Skeletal muscle satellite cell (primary cell): Measurements from ENCODE around the gene LETM1.

Source experiments
- H3K27me3 ChIP-seq: 2 replicates; pipeline ENCODE4 v1.7.0; 2013; ENCODE audit warnings: low read length; ENCODE audit not compliant: control insufficient read depth, insufficient read depth
- H3K36me3 ChIP-seq: 2 replicates; pipeline ENCODE4 v1.7.0; 2013; ENCODE audit warnings: mild to moderate bottlenecking, control low read depth, low read length; ENCODE audit not compliant: insufficient read depth
- H3K4me1 ChIP-seq: 2 replicates; pipeline ENCODE4 v1.7.0; 2013; ENCODE audit warnings: low read length; ENCODE audit not compliant: control insufficient read depth, insufficient read depth
- H3K4me2 ChIP-seq: 2 replicates; pipeline ENCODE4 v1.7.0; 2013; ENCODE audit warnings: mild to moderate bottlenecking, low read length
- H3K4me3 ChIP-seq: 2 replicates; pipeline ENCODE4 v1.7.0; 2013; ENCODE audit warnings: low read length
- H3K9ac ChIP-seq: 2 replicates; pipeline ENCODE4 v1.7.0; 2013; ENCODE audit warnings: mild to moderate bottlenecking, low read depth, low read length, moderate library complexity
- H3K9me3 ChIP-seq: replicated peaks from 2 replicates; pipeline ENCODE4 v1.7.0; 2013; ENCODE audit warnings: mild to moderate bottlenecking, control low read depth, low read length

Gene LETM1

DNA sequence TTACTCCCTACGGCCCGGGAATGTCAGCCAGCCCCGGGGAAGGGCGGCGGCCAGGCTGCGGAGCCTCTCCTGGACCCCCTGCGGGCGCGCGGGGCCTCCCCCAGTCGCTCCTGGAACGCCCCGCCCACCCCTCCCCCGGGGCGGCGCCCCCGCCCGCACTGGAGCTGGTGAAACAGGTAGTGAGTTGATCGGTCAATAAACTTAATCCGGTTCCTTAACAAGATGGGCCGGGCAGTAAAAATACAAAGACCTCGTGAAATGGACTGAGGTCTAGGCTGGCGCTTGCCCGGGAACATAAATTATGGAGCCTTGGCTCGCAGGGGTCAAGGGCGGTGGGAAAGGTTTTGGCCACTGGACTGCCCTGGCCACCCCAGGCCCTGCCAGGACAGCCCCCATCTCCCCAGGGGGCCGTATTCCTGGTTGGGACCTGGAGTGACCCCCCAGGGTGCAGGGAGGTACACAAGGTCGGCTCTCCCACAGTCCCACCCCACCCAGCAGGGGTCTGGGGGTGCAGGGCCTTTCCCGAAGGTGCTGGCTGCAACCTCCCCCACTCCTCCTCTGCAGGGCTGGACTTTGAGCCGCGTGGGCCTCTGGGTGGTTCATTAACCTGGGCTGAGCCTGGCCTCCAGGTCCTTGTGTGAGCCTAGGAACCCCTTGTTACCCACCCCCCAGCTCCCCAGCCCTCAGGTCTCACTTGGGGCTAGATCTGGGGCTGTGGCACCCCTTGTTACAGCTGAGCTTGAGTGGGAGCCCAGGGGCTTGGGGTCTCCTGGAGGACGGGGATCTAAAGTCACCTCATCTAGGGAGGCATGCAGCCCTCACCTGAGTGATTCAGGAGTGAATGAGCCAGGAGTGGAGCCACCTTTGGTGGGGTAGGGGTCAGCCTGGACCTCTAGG, 60.4 kb downstream of the LETM1 start:
- Histone ChIP-seq H3K4me3 (no peak overlapping the region), H3K27me3 (peaks cover 38% of the 10 kb centered on the region), H3K9me3 (no peaks in the 10 kb centered on the region), H3K4me2 (no peak overlapping the region), H3K9ac (no peak overlapping the region), H3K36me3 (no peaks in the 10 kb centered on the region), H3K4me1 (peaks cover 7% of the 10 kb centered on the region)

DNA sequence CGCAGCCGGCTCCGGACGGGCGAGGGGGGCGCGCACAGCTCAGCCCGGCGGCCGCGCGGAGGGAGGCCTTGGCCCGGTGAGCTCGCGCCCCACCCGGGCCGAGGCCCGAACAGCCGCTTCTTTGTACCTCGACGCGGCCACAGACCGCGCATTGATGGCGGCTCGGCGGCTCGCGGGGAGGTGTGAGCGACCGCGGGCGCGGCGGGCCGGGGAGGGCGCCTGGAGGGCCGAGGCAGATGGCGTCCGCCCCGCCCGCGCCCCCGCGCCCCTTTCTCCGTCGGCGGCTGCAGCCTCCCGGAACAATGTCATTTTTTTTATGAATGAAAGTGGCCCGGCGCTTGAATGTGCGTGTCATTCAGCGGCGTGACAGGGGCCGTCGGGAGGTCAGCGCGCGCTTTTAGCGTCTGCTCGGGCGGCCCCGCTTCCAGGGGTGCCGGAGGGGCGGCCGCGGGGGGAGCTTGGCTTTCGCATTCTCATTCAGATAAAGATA, 61.1 kb downstream of the LETM1 start:
- Histone ChIP-seq H3K36me3 (no peaks in the 10 kb centered on the region), H3K9ac (no peak overlapping the region), H3K4me1 (peaks cover 7% of the 10 kb centered on the region), H3K27me3 (peaks cover 38% of the 10 kb centered on the region), H3K4me2 (peak overlapping the region; percentile 83), H3K9me3 (no peaks in the 10 kb centered on the region), H3K4me3 (no peak overlapping the region)

DNA sequence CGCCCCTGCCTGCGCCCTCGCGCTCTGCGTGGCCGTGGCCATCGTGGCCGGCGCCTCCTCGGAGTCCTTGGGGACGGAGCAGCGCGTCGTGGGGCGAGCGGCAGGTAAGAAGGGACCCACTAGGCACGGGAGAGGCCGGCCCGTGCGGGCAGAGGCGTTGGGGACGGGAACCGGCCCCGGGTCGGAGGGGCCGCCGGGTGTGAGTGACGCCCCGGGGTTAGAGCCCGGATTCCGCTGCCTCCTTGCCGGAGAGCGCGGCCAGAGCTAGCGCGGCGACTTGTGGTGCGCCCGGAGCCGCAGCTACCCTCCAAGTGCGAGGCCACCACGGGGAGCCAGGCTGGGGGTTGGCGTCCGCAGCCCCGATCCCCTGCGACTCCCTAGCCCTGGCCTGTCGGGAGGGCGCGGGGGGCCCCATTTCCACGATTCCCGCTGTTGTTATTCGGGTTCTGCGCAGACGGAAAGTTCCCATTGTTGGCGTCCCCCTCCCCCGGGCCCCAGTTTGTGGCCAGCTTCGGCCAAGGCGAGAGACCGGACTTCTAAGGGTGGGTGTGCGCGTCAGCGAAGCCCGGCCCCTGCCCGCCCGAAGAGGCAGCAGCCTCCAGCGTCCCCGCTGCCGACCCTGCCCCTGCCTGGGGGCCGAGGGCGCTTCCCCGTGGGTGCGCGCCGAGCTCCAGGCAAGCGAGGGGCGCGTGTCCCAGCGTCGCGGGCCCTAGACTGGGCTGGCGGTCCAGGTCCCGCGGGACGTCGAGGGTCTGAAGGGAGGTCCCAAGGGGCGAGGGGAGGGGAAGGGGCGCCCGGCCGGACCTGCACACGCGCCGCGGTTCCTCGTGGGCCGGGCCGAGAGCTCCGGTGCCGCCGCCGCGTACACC, 61.8 kb downstream of the LETM1 start:
- no peaks in the 10 kb centered on the region for H3K9me3 ChIP-seq
- no peaks in the 10 kb centered on the region for H3K36me3 ChIP-seq
- H3K4me3 ChIP-seq: peak overlapping the region; percentile 65
- H3K4me1 ChIP-seq: peaks cover 7% of the 10 kb centered on the region
- no peak overlapping the region for H3K9ac ChIP-seq
- H3K27me3 ChIP-seq: peaks cover 38% of the 10 kb centered on the region
- peak overlapping the region; percentile 83 for H3K4me2 ChIP-seq

DNA sequence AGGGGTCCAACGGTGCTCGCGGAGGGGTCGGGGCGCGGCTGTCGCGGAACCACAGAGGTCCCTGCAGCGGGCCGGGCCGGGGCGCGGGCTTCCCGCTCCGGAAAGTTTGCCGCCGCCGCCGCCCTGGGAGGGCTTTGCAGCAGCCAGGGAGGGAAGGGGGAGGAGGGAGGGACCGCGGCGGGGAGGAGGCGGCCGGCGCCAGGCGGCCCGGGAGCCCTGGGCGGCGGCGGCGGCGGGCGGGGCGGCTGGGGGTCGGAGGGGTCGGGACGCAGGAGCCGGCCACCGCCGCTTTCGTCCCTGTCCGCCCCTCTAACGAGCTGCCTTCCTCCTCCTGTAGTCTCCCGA, 62.5 kb downstream of the LETM1 start:
- no peaks in the 10 kb centered on the region for H3K9me3 ChIP-seq
- H3K27me3 ChIP-seq: peaks cover 33% of the 10 kb centered on the region
- H3K4me2 ChIP-seq: peak overlapping the region; percentile 83
- peak overlapping the region; percentile 65 for H3K4me3 ChIP-seq
- no peaks in the 10 kb centered on the region for H3K36me3 ChIP-seq
- no peak overlapping the region for H3K9ac ChIP-seq
- peaks cover 7% of the 10 kb centered on the region for H3K4me1 ChIP-seq

DNA sequence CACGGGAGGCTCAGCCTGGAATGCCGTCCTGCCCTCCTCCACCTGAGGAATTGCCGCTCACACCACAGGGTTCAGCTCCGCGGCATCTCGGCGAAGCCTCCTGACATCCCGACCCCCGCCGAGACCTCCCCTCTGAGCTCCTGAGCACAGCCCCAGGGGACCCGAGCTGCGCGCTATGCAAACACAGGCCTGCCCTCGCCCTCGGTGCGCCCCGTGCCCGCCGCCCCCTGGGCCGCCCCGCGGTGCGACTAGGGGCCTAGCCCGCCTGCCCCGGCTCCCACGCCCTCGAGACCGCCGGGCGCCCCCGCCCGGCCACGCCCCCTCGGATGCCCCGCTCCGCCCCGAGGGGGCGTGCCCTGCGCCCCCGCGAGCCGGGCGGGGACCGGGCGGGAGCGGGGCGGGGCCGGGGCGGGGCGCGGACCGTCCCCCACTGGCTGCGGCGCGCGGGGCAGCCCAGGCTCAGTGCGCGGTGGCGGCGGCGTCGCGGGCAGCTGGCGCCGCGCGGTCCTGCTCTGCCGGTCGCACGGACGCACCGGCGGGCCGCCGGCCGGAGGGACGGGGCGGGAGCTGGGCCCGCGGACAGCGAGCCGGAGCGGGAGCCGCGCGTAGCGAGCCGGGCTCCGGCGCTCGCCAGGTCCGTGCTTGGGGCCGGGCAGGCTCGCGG, 63.0 kb downstream of the LETM1 start, which contains the start of gene FGFR3:
Gene FGFR3, plus strand, starts transcription at position 462 of the 664 bp plus-strand sequence. CDS start 642 bp downstream, outside the sequence.
- peak within 1 kb of the TSS; percentile 83 for H3K4me2 ChIP-seq
- peak within 1 kb of the TSS; percentile 65 for H3K4me3 ChIP-seq
- no peaks in the 10 kb centered on the region for H3K36me3 ChIP-seq
- peaks cover 33% of the 10 kb centered on the region for H3K27me3 ChIP-seq
- H3K4me1 ChIP-seq: peaks cover 7% of the 10 kb centered on the region
- no peaks in the 10 kb centered on the region for H3K9me3 ChIP-seq
- H3K9ac ChIP-seq: no peak within 1 kb of the TSS

DNA sequence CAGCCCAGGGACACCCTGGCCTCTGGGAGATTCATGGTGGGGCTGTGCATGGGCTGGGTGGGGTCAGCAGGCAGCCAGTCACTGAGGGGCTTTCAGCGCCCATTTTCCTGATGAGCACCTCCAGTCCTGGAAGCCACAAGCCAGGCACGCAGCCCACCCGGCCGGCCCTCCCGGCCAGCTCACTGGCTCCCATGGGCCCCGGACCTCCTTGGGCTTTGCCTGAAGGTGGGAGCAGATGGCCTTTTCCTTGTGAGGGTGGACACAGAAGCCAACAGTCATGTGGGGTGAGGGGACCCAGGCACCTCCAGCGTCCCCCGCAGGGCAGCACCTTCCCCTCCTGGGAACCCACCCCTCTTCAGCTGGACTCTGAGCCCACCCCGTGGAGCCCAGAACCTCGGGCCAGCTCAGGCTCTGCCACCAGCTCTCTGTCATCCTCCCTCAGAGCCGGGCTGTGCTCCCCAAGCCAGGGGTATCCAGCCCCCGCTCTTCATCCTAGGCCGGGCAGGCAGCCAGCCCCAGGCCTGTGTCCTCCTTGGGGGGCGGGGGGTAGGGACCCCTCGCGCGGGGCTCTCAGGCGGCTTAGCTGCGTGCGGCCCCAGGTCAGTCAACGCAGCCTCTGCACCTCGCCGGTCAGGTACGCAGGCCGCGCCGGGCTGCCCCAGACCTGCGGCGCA, 63.7 kb downstream of the LETM1 start:
- Histone ChIP-seq H3K36me3 (no peaks in the 10 kb centered on the region), H3K4me2 (no peak overlapping the region), H3K4me3 (no peak overlapping the region), H3K9ac (no peak overlapping the region), H3K4me1 (peaks cover 7% of the 10 kb centered on the region), H3K27me3 (peaks cover 37% of the 10 kb centered on the region), H3K9me3 (no peaks in the 10 kb centered on the region)

DNA sequence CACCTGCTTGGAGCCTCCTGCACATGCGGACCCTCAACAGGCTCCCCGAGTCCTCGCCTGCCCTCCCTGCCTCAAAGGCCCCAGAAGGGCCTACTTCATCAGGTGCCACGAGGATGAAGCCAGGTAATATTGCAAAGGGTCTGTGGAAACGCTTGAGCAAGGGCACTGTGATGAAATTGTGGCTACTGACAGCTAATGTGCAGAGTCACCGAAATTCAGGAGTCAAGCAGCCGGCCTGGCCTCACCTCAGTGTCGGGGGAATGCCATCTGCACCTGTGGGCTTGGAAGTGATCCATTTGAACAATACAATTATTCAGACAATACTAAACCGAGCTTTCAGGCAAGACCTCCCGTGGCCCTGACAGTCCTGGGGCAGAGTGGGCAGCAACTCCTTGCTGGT, 66.0 kb downstream of the LETM1 start:
- Histone ChIP-seq H3K4me3 (no peak overlapping the region), H3K36me3 (no peaks in the 10 kb centered on the region), H3K4me1 (peaks cover 7% of the 10 kb centered on the region), H3K9me3 (no peaks in the 10 kb centered on the region), H3K9ac (no peak overlapping the region), H3K4me2 (no peak overlapping the region), H3K27me3 (peaks cover 25% of the 10 kb centered on the region)

DNA sequence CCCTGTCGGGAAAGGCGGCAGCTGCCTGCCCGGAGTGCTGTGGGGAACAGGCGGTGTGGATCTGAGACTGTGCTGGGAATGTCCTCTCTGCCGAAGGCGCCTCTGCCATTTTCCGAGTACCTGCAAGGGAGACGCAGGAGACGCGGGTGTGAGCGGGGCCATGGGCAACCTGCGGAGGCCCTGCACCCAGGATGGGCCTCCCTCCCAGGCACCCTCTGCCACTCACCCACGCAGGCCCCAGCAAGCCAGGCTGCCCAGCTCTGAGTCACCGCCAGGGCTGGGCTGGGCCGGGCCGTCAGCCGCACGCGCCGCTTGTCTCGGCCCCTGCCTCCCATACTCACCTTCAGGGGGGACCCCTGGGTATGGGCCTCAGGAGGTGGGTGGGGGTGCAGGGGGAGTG, 66.4 kb downstream of the LETM1 start:
- no peak overlapping the region for H3K9ac ChIP-seq
- no peak overlapping the region for H3K4me2 ChIP-seq
- H3K9me3 ChIP-seq: no peaks in the 10 kb centered on the region
- peaks cover 7% of the 10 kb centered on the region for H3K4me1 ChIP-seq
- H3K4me3 ChIP-seq: no peak overlapping the region
- H3K36me3 ChIP-seq: no peaks in the 10 kb centered on the region
- peaks cover 28% of the 10 kb centered on the region for H3K27me3 ChIP-seq

DNA sequence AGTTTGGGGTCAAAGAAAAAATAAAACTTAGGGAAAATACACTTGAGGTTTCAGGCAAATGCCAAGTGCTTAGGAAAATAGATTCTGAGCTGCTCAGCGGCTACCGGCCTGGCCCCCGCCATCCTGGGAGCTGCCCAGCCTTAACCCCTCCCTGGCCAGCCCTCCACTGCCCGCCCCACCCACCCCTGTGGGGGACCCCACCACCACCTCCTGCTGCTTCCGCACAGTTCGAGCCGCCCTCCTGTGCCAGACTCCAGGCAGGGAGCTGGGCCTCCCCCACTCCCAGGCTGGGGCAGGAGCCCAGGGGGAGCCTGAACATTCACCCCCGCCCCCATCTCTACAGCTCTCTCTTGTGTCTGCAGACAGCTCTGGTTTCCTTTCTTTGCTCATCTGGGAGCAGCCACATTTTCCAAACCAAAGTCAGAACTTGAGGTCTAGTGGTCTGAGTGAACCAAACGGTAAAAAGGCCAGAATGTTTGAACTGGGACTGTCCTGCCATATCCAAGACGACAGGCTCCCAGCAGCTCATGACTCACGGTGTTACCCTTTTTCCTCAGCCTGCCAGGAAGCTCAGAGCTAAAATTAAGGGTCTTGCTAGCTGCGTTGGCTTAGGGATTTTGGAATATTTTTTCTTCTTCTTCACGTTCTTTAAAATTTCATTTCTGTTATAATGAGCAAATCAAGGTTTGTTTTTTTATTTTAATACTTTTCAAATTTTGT, 67.5 kb downstream of the LETM1 start:
- no peaks in the 10 kb centered on the region for H3K9me3 ChIP-seq
- H3K4me2 ChIP-seq: no peak overlapping the region
- peaks cover 28% of the 10 kb centered on the region for H3K27me3 ChIP-seq
- H3K4me3 ChIP-seq: no peak overlapping the region
- H3K4me1 ChIP-seq: no peaks in the 10 kb centered on the region
- H3K36me3 ChIP-seq: no peaks in the 10 kb centered on the region
- no peak overlapping the region for H3K9ac ChIP-seq

DNA sequence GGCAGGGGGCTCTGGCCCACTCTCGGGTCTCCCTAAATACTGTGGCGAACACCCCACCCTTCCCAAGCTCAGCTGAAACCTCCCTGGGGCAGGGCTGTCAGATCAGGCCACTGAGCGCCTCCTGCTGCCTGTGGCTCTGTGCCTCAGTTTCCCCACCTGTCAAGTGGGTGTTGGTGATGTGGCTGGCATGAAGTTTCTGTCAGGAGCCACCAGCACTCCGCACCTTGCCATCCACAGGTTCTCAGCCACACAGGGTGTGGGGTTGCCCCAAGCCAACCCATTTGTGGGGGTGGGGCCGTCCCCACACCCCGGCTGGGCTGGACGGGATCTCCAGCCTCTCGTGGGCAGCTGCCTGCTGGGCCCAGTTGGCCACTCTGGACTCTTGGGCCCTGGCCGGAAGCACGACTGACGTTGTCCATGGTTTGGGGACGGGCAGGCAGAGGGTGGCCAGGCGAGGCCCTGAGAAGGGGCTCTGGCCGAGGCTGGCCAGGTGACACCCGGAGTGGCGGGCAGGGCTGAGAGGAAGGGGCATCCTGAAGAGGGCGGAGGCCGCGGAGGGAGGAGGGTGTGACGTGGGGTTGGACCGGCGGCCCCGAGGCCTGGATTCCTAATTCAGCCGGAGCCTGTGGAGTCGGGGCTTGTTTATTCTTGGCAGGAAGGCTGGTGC, 68.4 kb downstream of the LETM1 start:
- no peak overlapping the region for H3K4me3 ChIP-seq
- no peaks in the 10 kb centered on the region for H3K36me3 ChIP-seq
- no peak overlapping the region for H3K4me2 ChIP-seq
- H3K9me3 ChIP-seq: no peaks in the 10 kb centered on the region
- no peak overlapping the region for H3K9ac ChIP-seq
- no peaks in the 10 kb centered on the region for H3K4me1 ChIP-seq
- peaks cover 25% of the 10 kb centered on the region for H3K27me3 ChIP-seq
